Breast epithelium (tissue), 3 donors: Measurements from ENCODE around the gene AUNIP.

ENCODE experiments used
- POLR2A ChIP-seq: fragments of 450-650 bp; IDR thresholded peaks from one replicate; pipeline ENCODE4 v1.6.1; 2016; ENCODE audit warnings: antibody characterized with exemption, mild to moderate bottlenecking, moderate library complexity
- POLR2AphosphoS5 ChIP-seq, 3 donors: sonication (generic); formaldehyde crosslinking; IDR thresholded peaks; one replicate each; pipeline ENCODE4 v1.6.1; 2017; ENCODE audit warnings: antibody characterized with exemption in 3 of 3
- TF ChIP-seq, protein P1 (sequence below), 3 donors: fragments of 450-650 bp; IDR thresholded peaks; one replicate each; pipeline ENCODE4 v1.5.1; 2016 to 2017; ENCODE audit warnings: antibody characterized with exemption in 3 of 3, mild to moderate bottlenecking in 3 of 3, moderate library complexity in 3 of 3

GRCh38 chr1:25826571-25826970 lies 32.7 kb downstream of the AUNIP start:
- TF ChIP-seq, protein P1, sequence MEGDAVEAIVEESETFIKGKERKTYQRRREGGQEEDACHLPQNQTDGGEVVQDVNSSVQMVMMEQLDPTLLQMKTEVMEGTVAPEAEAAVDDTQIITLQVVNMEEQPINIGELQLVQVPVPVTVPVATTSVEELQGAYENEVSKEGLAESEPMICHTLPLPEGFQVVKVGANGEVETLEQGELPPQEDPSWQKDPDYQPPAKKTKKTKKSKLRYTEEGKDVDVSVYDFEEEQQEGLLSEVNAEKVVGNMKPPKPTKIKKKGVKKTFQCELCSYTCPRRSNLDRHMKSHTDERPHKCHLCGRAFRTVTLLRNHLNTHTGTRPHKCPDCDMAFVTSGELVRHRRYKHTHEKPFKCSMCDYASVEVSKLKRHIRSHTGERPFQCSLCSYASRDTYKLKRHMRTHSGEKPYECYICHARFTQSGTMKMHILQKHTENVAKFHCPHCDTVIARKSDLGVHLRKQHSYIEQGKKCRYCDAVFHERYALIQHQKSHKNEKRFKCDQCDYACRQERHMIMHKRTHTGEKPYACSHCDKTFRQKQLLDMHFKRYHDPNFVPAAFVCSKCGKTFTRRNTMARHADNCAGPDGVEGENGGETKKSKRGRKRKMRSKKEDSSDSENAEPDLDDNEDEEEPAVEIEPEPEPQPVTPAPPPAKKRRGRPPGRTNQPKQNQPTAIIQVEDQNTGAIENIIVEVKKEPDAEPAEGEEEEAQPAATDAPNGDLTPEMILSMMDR (IDR thresholded peaks at IDR 0.05), result no peak
- TF ChIP-seq POLR2A, result no peak
- TF ChIP-seq POLR2AphosphoS5 (IDR thresholded peaks at IDR 0.05), result no peak
